Adrenal gland (tissue), 5 donors: ENCODE measurements around the gene ARMS2.

Experiments used
- CTCF ChIP-seq, 6 experiments: fragments of 450-650 bp in 4 of 6; fragments of 200-600 bp in 2 of 6; sonication (generic) in 1 of 6; IDR thresholded peaks; 1 replicate in 5 of 6; 2 replicates in 1 of 6; pipeline versions ENCODE4 v1.5.1 to v1.8.0; 2016 to 2021; ENCODE audit warnings: antibody characterized with exemption in 6 of 6, mild to moderate bottlenecking in 2 of 6, moderate library complexity in 1 of 6
- POLR2A ChIP-seq, 2 donors: fragments of 450-650 bp; IDR thresholded peaks; one replicate each; pipeline ENCODE4 v1.6.1; 2017; ENCODE audit warnings: antibody characterized with exemption in 2 of 2, mild to moderate bottlenecking in 2 of 2, moderate library complexity in 1 of 2
- donor health status: DM: no; HTN: no; CAD: no.

- TF ChIP-seq CTCF (IDR thresholded peaks at IDR 0.05) (no peak), POLR2A (IDR thresholded peaks at IDR 0.05) (no peak)
Measured at GRCh38 chr10:122498521-122498920, 44.1 kb downstream of the ARMS2 start.
